HepG2 (cell line): Measurements from ENCODE around the gene STX1B. TPM values are rescaled to one million over a fixed set of nuclear protein-coding genes. Genes with fewer than 3 reads are reported as not detected.

ENCODE experiments used
- CENPX ChIP-seq: sonication (generic); formaldehyde crosslinking; IDR thresholded peaks from 2 replicates; pipeline ENCODE4 v1.9.0; 2021; ENCODE audit warnings: mild to moderate bottlenecking, missing genetic modification reagents, moderate library complexity
- FOXC1 ChIP-seq: sonication (generic); formaldehyde crosslinking; IDR thresholded peaks from 2 replicates; pipeline ENCODE4 v1.8.0; 2022; ENCODE audit warnings: mild to moderate bottlenecking, missing genetic modification reagents, borderline replicate concordance
- FOXP4 ChIP-seq: sonication (generic); formaldehyde crosslinking; IDR thresholded peaks from 2 replicates; pipeline ENCODE4 v1.4.0; 2020; ENCODE audit warnings: missing genetic modification reagents
- HIVEP1 ChIP-seq: sonication (generic); formaldehyde crosslinking; IDR thresholded peaks from 2 replicates; pipeline ENCODE4 v1.4.0; 2020; ENCODE audit warnings: mild to moderate bottlenecking, missing genetic modification reagents
- KAT7 ChIP-seq: IDR thresholded peaks from 2 replicates; pipeline ENCODE4 v1.6.1; 2018; ENCODE audit warnings: borderline replicate concordance, missing compliant biosample characterization
- KLF11 ChIP-seq: IDR thresholded peaks from 2 replicates; pipeline ENCODE4 v1.6.1; 2016; ENCODE audit warnings: missing compliant biosample characterization
- MEIS1 ChIP-seq: sonication (generic); formaldehyde crosslinking; IDR thresholded peaks from 2 replicates; pipeline ENCODE4 v1.9.0; 2021; ENCODE audit warnings: mild to moderate bottlenecking, missing genetic modification reagents, moderate library complexity, borderline replicate concordance
- MTF1 ChIP-seq: sonication (generic); formaldehyde crosslinking; IDR thresholded peaks from 2 replicates; pipeline ENCODE4 v1.5.0; 2020; ENCODE audit warnings: missing genetic modification reagents
- MXD4 ChIP-seq: IDR thresholded peaks from 2 replicates; pipeline ENCODE4 v1.6.1; 2016; ENCODE audit warnings: mild to moderate bottlenecking, missing biosample characterization, missing genetic modification reagents
- NFE2L1 ChIP-seq: sonication (generic); formaldehyde crosslinking; IDR thresholded peaks from 2 replicates; pipeline ENCODE4 v1.4.0; 2020; ENCODE audit warnings: missing genetic modification reagents, mild to moderate bottlenecking, borderline replicate concordance
- RXRB ChIP-seq: IDR thresholded peaks from 2 replicates; pipeline ENCODE4 v1.6.1; 2016; ENCODE audit warnings: borderline replicate concordance, missing genetic modification reagents, missing compliant biosample characterization
- SALL1 ChIP-seq: sonication (generic); formaldehyde crosslinking; IDR thresholded peaks from 2 replicates; pipeline ENCODE4 v1.8.0; 2022; ENCODE audit warnings: mild to moderate bottlenecking, missing genetic modification reagents
- SMAD3 ChIP-seq: sonication (generic); formaldehyde crosslinking; IDR thresholded peaks from 2 replicates; pipeline ENCODE4 v1.4.0; 2020; ENCODE audit warnings: missing genetic modification reagents
- SP1 ChIP-seq, 2 experiments: fragments of 450-650 bp in 1 of 2; sonication (generic) in 1 of 2; formaldehyde crosslinking in 1 of 2; IDR thresholded peaks; 2 replicates each; pipeline versions ENCODE4 v1.4.0 to v1.6.1; 2016 to 2020; ENCODE audit warnings: missing genetic modification reagents in 1 of 2
- YEATS4 ChIP-seq: sonication (generic); formaldehyde crosslinking; IDR thresholded peaks from 2 replicates; pipeline ENCODE4 v1.4.0; 2020; ENCODE audit warnings: missing genetic modification reagents, borderline replicate concordance
- ZMAT3 ChIP-seq: sonication (generic); formaldehyde crosslinking; conservative IDR thresholded peaks from 2 replicates; pipeline ENCODE4 v1.7.0; 2021; ENCODE audit warnings: missing genetic modification reagents
- ZNF333 ChIP-seq: sonication (generic); formaldehyde crosslinking; IDR thresholded peaks from 2 replicates; pipeline ENCODE4 v1.4.0; 2020; ENCODE audit warnings: mild to moderate bottlenecking, missing genetic modification reagents, borderline replicate concordance
- ZNF674 ChIP-seq: sonication (generic); formaldehyde crosslinking; IDR thresholded peaks from 2 replicates; pipeline ENCODE4 v1.5.0; 2020; ENCODE audit warnings: low read depth, mild to moderate bottlenecking, missing genetic modification reagents
- ZNF773 ChIP-seq: sonication (generic); formaldehyde crosslinking; IDR thresholded peaks from 2 replicates; pipeline ENCODE4 v1.4.0; 2020; ENCODE audit warnings: missing genetic modification reagents, borderline replicate concordance
- ZNF839 ChIP-seq: sonication (generic); formaldehyde crosslinking; IDR thresholded peaks from 2 replicates; pipeline ENCODE4 v1.4.0; 2020; ENCODE audit warnings: missing genetic modification reagents, mild to moderate bottlenecking, borderline replicate concordance
- polyA plus RNA-seq, 8 experiments: library from polyadenylated mRNA; depleted of rRNA in 3 of 8; stranded (reverse) in 7 of 8; unstranded in 1 of 8; fragments of >200 nt; fragmentation: Illumina TruSeq in 4 of 8; extraction: Trizol in 4 of 8; gene quantifications; 2 replicates each; pipeline versions ENCODE4 v1.2.1 to v1.2.3, GENCODE V29; 2011 to 2016; ENCODE audit warnings: low read depth in 4 of 8, missing spikeins in 1 of 8, mixed read lengths in 1 of 8; ENCODE audit not compliant: insufficient read depth in 1 of 8
- total RNA-seq, 5 experiments: library from RNA; depleted of rRNA; stranded (reverse); fragments of >200 nt; fragmentation: Illumina TruSeq; extraction: Trizol; gene quantifications; 2 replicates each; pipeline ENCODE4 v1.2.3, GENCODE V29; 2016; ENCODE audit warnings: low read depth in 1 of 5
- TF ChIP-seq, protein P1 (sequence below): sonication (generic); formaldehyde crosslinking; IDR thresholded peaks from 2 replicates; pipeline ENCODE4 v1.4.0; 2020; ENCODE audit warnings: missing genetic modification reagents
- TF ChIP-seq, protein P2 (sequence below): sonication (generic); formaldehyde crosslinking; IDR thresholded peaks from 2 replicates; pipeline ENCODE4 v1.4.0; 2020; ENCODE audit warnings: mild to moderate bottlenecking, missing genetic modification reagents, borderline replicate concordance
- TF ChIP-seq, protein P3 (sequence below): sonication (generic); formaldehyde crosslinking; IDR thresholded peaks from 2 replicates; pipeline ENCODE4 v1.4.0; 2020; ENCODE audit warnings: missing genetic modification reagents, borderline replicate concordance

STX1B gene
- total and polyA plus RNA-seq, 2 of the 13 experiments (the other 11 are each of a cell fraction or from before 2014, with no cell fraction given): 2.1 to 3.0 TPM

DNA sequence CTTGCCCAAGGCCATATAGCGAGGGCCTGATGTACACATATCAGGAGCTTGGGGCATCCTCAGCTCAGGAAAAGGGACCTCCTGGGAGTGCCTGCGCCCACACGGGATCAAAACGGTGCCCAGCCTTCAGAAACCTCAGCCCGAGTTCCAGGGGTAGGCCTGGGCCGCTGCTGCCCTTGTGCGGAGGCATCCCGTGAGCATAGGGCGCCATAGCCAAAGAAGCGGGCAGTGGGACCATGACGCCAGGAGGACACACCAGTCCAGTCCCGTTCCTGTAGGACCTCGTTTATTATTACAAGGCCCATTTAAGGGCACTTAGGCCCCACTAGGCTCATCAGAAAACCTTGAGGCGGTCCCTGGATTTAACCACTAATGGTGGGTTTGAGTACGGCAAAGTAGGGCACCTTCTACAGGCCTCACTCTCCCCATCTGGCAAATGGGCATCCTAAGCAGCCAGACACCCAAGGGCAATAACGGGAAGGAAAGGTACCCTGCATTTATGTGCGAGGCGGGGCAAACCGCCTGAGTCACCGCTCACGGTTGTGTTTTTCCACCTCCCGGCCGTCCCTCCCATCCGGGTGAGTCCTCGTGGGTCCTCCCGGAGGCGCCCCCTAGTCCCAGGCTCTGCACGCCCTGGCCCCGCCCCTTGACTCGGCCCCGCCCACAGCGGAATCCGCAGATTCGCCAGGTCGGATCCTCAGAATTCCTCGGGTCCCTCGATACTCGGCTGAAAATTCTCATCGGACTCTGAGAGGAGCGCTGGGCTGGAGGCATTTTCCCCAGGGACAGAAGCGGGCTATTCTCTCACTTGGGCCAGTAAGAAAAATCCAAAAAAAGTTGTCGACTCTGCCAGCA lies 53.6 kb downstream of the STX1B start (continued):
- peak; percentile 28 for TF ChIP-seq SALL1 (CRISPR knock-in tag)
- 0 out of 2 replicates have a peak, but pooled peaks have one; percentile 38 for TF ChIP-seq YEATS4 (CRISPR knock-in tag)
- peak; percentile 43; the same call in 1 of the 2 replicates for TF ChIP-seq RXRB (CRISPR knock-in tag)
- TF ChIP-seq ZNF773 (CRISPR knock-in tag): no peak; the same call in 1 of the 2 replicates
- no peak for TF ChIP-seq MTF1
- TF ChIP-seq ZNF674: peak; percentile 29; the same call in 1 of the 2 replicates
- TF ChIP-seq, protein P1, sequence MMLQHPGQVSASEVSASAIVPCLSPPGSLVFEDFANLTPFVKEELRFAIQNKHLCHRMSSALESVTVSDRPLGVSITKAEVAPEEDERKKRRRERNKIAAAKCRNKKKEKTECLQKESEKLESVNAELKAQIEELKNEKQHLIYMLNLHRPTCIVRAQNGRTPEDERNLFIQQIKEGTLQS: 0 out of 2 replicates have a peak, but pooled peaks have one; percentile 6
- TF ChIP-seq NFE2L1 (CRISPR knock-in tag): no peak
- 0 out of 2 replicates have a peak, but pooled peaks have one; percentile 16 for TF ChIP-seq FOXP4 (CRISPR knock-in tag)
- TF ChIP-seq SMAD3 (CRISPR knock-in tag): 0 out of 2 replicates have a peak, but pooled peaks have one; percentile 35
- TF ChIP-seq CENPX (CRISPR knock-in tag): no peak
- TF ChIP-seq, protein P2, sequence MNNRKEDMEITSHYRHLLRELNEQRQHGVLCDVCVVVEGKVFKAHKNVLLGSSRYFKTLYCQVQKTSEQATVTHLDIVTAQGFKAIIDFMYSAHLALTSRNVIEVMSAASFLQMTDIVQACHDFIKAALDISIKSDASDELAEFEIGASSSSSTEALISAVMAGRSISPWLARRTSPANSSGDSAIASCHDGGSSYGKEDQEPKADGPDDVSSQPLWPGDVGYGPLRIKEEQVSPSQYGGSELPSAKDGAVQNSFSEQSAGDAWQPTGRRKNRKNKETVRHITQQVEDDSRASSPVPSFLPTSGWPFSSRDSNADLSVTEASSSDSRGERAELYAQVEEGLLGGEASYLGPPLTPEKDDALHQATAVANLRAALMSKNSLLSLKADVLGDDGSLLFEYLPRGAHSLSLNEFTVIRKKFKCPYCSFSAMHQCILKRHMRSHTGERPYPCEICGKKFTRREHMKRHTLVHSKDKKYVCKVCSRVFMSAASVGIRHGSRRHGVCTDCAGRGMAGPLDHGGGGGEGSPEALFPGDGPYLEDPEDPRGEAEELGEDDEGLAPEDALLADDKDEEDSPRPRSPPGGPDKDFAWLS (CRISPR knock-in tag): peak; percentile 37; the same call in 1 of the 2 replicates
- 0 out of 2 replicates have a peak, but pooled peaks have one; percentile 59 for TF ChIP-seq SP1 (IDR thresholded peaks at IDR 0.05)
- peak; percentile 97 for TF ChIP-seq SP1 (CRISPR knock-in tag; IDR thresholded peaks at IDR 0.05)
- TF ChIP-seq FOXC1 (CRISPR knock-in tag): no peak; the same call in none of the 2 replicates
- peak; percentile 66 for TF ChIP-seq KAT7 (CRISPR knock-in tag)
- TF ChIP-seq, protein P3, sequence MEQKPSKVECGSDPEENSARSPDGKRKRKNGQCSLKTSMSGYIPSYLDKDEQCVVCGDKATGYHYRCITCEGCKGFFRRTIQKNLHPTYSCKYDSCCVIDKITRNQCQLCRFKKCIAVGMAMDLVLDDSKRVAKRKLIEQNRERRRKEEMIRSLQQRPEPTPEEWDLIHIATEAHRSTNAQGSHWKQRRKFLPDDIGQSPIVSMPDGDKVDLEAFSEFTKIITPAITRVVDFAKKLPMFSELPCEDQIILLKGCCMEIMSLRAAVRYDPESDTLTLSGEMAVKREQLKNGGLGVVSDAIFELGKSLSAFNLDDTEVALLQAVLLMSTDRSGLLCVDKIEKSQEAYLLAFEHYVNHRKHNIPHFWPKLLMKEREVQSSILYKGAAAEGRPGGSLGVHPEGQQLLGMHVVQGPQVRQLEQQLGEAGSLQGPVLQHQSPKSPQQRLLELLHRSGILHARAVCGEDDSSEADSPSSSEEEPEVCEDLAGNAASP (CRISPR knock-in tag): peak; percentile 18; the same call in 1 of the 2 replicates
- peak; percentile 64; the same call in 1 of the 2 replicates for TF ChIP-seq HIVEP1 (CRISPR knock-in tag)
- peak; percentile 37; the same call in 1 of the 2 replicates for TF ChIP-seq KLF11
- no peak; the same call in 1 of the 2 replicates for TF ChIP-seq MXD4
- TF ChIP-seq ZMAT3: peak; percentile 61; the same call in 1 of the 2 replicates
- no peak; the same call in 1 of the 2 replicates for TF ChIP-seq MEIS1
- no peak for TF ChIP-seq ZNF333 (CRISPR knock-in tag)
- 0 out of 2 replicates have a peak, but pooled peaks have one; percentile 83 for TF ChIP-seq ZNF839 (CRISPR knock-in tag)
